Measurements from ENCODE around the gene TRAF4. TPM values are rescaled to one million over a fixed set of nuclear protein-coding genes. Genes with fewer than 3 reads are reported as not detected.
A peak's percentile ranks its signal among the peaks of the same experiment; 100 is the strongest.

The TRAF4 gene
- total RNA-seq, 1 experiment from 2014 or later: 227 TPM

- no peak overlapping the region for H3K4me2 ChIP-seq (ENCODE audit: insufficient read depth, insufficient read length, low read length)
- no peaks in the 10 kb centered on the region for H4K20me1 ChIP-seq (ENCODE audit: control insufficient read depth, insufficient read depth, insufficient read length)
- no peaks in the 10 kb centered on the region for H3K27me3 ChIP-seq (ENCODE audit: insufficient read depth, low read length)
- H4K8ac ChIP-seq (replicated peaks; ENCODE audit: insufficient read length, low read depth, low read length): no peak overlapping the region
- H3K56ac ChIP-seq (ENCODE audit: insufficient read length, low read depth, low read length): no peak overlapping the region
- H3K79me1 ChIP-seq (ENCODE audit: insufficient read depth, low read depth, low read length, poor library complexity, severe bottlenecking): no peaks in the 10 kb centered on the region
- no peak overlapping the region for H2BK120ac ChIP-seq (ENCODE audit: low read depth, low read length, poor library complexity, severe bottlenecking)
- no peak overlapping the region for H2AFZ ChIP-seq (ENCODE audit: low read length)
- Mint-ChIP-seq H3K27ac (peak overlapping the region in 1 of 3 experiments; percentile 68; a peak in 1 of 7 replicates), H3K9me3 (no peaks in the 10 kb centered on the region), H3K27me3 (ENCODE audit: low read depth) (no peaks in the 10 kb centered on the region), H3K36me3 (ENCODE audit: insufficient read depth in 1 of 3, low read depth in 3 of 3) (peaks cover 13 to 46% (median 28%) of the 10 kb centered on the region in 3 experiments; a peak in 6 of 7 replicates), H3K4me3 (no peak overlapping the region; a peak in 1 of 5 replicates), H3K4me1 (peaks cover 3 to 6% of the 10 kb centered on the region in 2 experiments; a peak in 3 of 4 replicates)
- no peak overlapping the region for H2BK15ac ChIP-seq (ENCODE audit: low read depth, low read length)
- no peak overlapping the region for H3T11ph ChIP-seq (ENCODE audit: low read length)
- H2AK5ac ChIP-seq (ENCODE audit: insufficient read length, low read length): no peak overlapping the region
- peaks cover 10% of the 10 kb centered on the region; the same call in 1 of the 2 replicates for H3K79me2 ChIP-seq (ENCODE audit: insufficient read depth, low read length)
- no peak overlapping the region for H3K27ac ChIP-seq (ENCODE audit: insufficient read length, low read depth, low read length)
- H2BK20ac ChIP-seq (ENCODE audit: low read depth, low read length, poor library complexity, severe bottlenecking): no peak overlapping the region
- TF ChIP-seq CTCF (conservative IDR thresholded peaks at IDR 0.05): no peak
- no peak overlapping the region for H4K5ac ChIP-seq (ENCODE audit: insufficient read length, low read depth, low read length)
- H3K18ac ChIP-seq (ENCODE audit: insufficient read length, low read depth, low read length): no peak overlapping the region
- no peak overlapping the region for H4K91ac ChIP-seq (ENCODE audit: insufficient read length, low read depth, low read length)
- H3K4me1 ChIP-seq (ENCODE audit: insufficient read depth, low read length): no peaks in the 10 kb centered on the region
- H3K9ac ChIP-seq (ENCODE audit: extremely low read depth, insufficient read length, low read length): no peak overlapping the region
- no peak overlapping the region for H3K23ac ChIP-seq (ENCODE audit: insufficient read length, low read depth, low read length)
- peaks cover 15% of the 10 kb centered on the region for H3K23me2 ChIP-seq (ENCODE audit: insufficient read length, low read depth, low read length, poor library complexity, severe bottlenecking)
- H2BK12ac ChIP-seq (ENCODE audit: insufficient read length, low read depth, low read length): no peak overlapping the region
- no peaks in the 10 kb centered on the region for H3K9me3 ChIP-seq (ENCODE audit: control insufficient read depth, low read depth, low read length)
- no peak overlapping the region for H3K4ac ChIP-seq (ENCODE audit: low read depth, low read length)
- H2BK5ac ChIP-seq (ENCODE audit: insufficient read length, low read length): no peak overlapping the region
- WGBS (ENCODE audit: extremely low coverage, insufficient read length, low lambda C conversion rate): no CpG with 5 or more reads among the region's 10 CpGs
- no peak overlapping the region for H3K14ac ChIP-seq (ENCODE audit: insufficient read depth, low read length)
- no peak for DNase-seq
Observed at GRCh38 chr17:28740406-28741357, 3.1 kb upstream of the TRAF4 start.
